Measurements from ENCODE around the gene NF1.

The NF1 gene

DNA sequence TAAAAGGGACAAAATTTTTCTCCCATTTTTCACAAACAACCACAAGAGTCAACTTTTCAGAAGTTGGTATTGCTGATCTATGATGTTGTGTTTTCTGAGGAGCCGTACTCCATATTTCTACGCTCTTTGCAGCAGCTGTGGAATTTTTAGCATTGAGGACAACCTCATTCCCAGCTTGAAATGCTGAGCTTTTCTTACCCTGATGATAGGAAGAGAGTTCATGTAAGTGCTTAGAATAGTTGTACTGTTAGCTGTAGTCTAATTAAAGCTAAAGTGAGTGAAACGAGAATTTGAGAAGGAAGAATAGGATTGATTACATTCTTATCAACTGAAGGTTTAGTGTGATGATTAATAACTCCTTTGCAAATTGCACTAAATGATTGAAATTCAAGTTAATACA is 72.3 kb downstream of the NF1 start:
- Histone ChIP-seq H2AFZ (ENCODE audit: low read depth, low read length, severe bottlenecking) (no peak overlapping the region), H3K9me3 (ENCODE audit: insufficient read depth, low read length) (no peaks in the 10 kb centered on the region), H3F3A (ENCODE audit: insufficient read depth) (peaks cover 4% of the 10 kb centered on the region; the same call in 1 of the 2 replicates), H3K27me3 (ENCODE audit: low read length) (no peaks in the 10 kb centered on the region), H3K4me2 (ENCODE audit: low read depth, low read length, poor library complexity, severe bottlenecking) (no peak overlapping the region), H3K36me3 (ENCODE audit: low read length) (no peaks in the 10 kb centered on the region; the same call in 1 of the 2 replicates), H3K9me2 (replicated peaks; ENCODE audit: insufficient read depth, low read length) (no peaks in the 10 kb centered on the region), H3K79me2 (ENCODE audit: insufficient read depth, low read length) (no peaks in the 10 kb centered on the region), H4K20me1 (ENCODE audit: low read depth, low read length) (no peaks in the 10 kb centered on the region), H3K27ac (ENCODE audit: low read depth, low read length) (no peak overlapping the region), H3K4me3 (ENCODE audit: insufficient read depth, low read length, poor library complexity, severe bottlenecking) (no peak overlapping the region), H3K9ac (ENCODE audit: low read length) (no peak overlapping the region)
- TF ChIP-seq EZH2phosphoT487 (conservative IDR thresholded peaks at IDR 0.05; ENCODE audit: low read length): no peak
- TF ChIP-seq, protein P1, sequence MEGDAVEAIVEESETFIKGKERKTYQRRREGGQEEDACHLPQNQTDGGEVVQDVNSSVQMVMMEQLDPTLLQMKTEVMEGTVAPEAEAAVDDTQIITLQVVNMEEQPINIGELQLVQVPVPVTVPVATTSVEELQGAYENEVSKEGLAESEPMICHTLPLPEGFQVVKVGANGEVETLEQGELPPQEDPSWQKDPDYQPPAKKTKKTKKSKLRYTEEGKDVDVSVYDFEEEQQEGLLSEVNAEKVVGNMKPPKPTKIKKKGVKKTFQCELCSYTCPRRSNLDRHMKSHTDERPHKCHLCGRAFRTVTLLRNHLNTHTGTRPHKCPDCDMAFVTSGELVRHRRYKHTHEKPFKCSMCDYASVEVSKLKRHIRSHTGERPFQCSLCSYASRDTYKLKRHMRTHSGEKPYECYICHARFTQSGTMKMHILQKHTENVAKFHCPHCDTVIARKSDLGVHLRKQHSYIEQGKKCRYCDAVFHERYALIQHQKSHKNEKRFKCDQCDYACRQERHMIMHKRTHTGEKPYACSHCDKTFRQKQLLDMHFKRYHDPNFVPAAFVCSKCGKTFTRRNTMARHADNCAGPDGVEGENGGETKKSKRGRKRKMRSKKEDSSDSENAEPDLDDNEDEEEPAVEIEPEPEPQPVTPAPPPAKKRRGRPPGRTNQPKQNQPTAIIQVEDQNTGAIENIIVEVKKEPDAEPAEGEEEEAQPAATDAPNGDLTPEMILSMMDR (IDR thresholded peaks at IDR 0.05; ENCODE audit: insufficient read depth, low read length, poor library complexity, severe bottlenecking): no peak

DNA sequence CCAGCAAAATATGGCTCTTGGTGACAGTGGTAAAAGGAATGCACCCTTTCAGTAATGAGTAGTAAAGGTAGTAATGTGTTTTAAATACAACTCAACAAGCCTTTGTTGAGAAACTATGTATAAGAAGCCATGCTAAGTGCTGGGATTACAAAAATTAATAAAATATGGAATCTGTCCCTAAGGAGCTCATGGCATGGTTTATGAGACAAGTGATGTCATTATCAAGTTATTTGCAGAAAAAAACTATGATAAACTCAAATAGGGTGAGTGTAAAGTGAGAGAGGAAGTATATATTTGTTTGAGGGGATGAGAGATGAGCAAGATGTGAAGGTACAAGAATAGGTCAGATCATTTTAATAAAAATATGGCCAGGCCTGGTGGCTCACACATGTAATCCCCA is 76.9 kb downstream of the NF1 start:
- TF ChIP-seq, protein P1 (IDR thresholded peaks at IDR 0.05; ENCODE audit: insufficient read depth, low read length, poor library complexity, severe bottlenecking): no peak
- TF ChIP-seq EZH2phosphoT487 (conservative IDR thresholded peaks at IDR 0.05; ENCODE audit: low read length): no peak

GRCh38 chr17:31172388-31172787 is 77.6 kb downstream of the NF1 start:
- TF ChIP-seq EZH2phosphoT487 (conservative IDR thresholded peaks at IDR 0.05; ENCODE audit: low read length): no peak
- TF ChIP-seq, protein P1 (IDR thresholded peaks at IDR 0.05; ENCODE audit: insufficient read depth, low read length, poor library complexity, severe bottlenecking): no peak
- H3K9me3 ChIP-seq (ENCODE audit: insufficient read depth, low read length): no peaks in the 10 kb centered on the region
- no peaks in the 10 kb centered on the region for H3K79me2 ChIP-seq (ENCODE audit: insufficient read depth, low read length)

More for the DNA sequence above, 76.9 kb downstream of the NF1 start:
- no peaks in the 10 kb centered on the region for H4K20me1 ChIP-seq (ENCODE audit: low read depth, low read length)
- H3K27ac ChIP-seq (ENCODE audit: low read depth, low read length): no peak overlapping the region
- H3K79me2 ChIP-seq (ENCODE audit: insufficient read depth, low read length): no peaks in the 10 kb centered on the region
- H3K9ac ChIP-seq (ENCODE audit: low read length): no peak overlapping the region
- H3F3A ChIP-seq (ENCODE audit: insufficient read depth): peaks cover 4% of the 10 kb centered on the region; the same call in 1 of the 2 replicates
- no peak overlapping the region for H3K4me3 ChIP-seq (ENCODE audit: insufficient read depth, low read length, poor library complexity, severe bottlenecking)
- H3K9me2 ChIP-seq (replicated peaks; ENCODE audit: insufficient read depth, low read length): no peaks in the 10 kb centered on the region
- no peaks in the 10 kb centered on the region for H3K27me3 ChIP-seq (ENCODE audit: low read length)
- H3K36me3 ChIP-seq (ENCODE audit: low read length): no peaks in the 10 kb centered on the region
- no peaks in the 10 kb centered on the region for H3K9me3 ChIP-seq (ENCODE audit: insufficient read depth, low read length)
- no peak overlapping the region for H3K4me2 ChIP-seq (ENCODE audit: low read depth, low read length, poor library complexity, severe bottlenecking)
- H2AFZ ChIP-seq (ENCODE audit: low read depth, low read length, severe bottlenecking): no peak overlapping the region

More at GRCh38 chr17:31172388-31172787, 77.6 kb downstream of the NF1 start:
- Histone ChIP-seq H3K4me3 (ENCODE audit: insufficient read depth, low read length, poor library complexity, severe bottlenecking) (no peak overlapping the region), H3K27me3 (ENCODE audit: low read length) (no peaks in the 10 kb centered on the region), H3K9me2 (replicated peaks; ENCODE audit: insufficient read depth, low read length) (no peaks in the 10 kb centered on the region), H3K9ac (ENCODE audit: low read length) (no peak overlapping the region), H2AFZ (ENCODE audit: low read depth, low read length, severe bottlenecking) (no peak overlapping the region), H3K27ac (ENCODE audit: low read depth, low read length) (no peak overlapping the region), H3K4me2 (ENCODE audit: low read depth, low read length, poor library complexity, severe bottlenecking) (no peak overlapping the region), H4K20me1 (ENCODE audit: low read depth, low read length) (no peaks in the 10 kb centered on the region), H3F3A (ENCODE audit: insufficient read depth) (peaks cover 4% of the 10 kb centered on the region; the same call in 1 of the 2 replicates), H3K36me3 (ENCODE audit: low read length) (no peaks in the 10 kb centered on the region)

Measured in SU-DHL-6 (cell line).